CD4-positive, alpha-beta T cell treated with Interleukin-4 for 1 hour (primary cell): ENCODE results near the gene DENND6B.
A peak's percentile ranks its signal among the peaks of the same experiment; 100 is the strongest.

Experiments
- DNase-seq, 2 donors: peaks; one replicate each; pipeline ENCODE4 v3.0.0-alpha.2; 2020 to 2022

The DENND6B gene

GRCh38 chr22:50267591-50268390 lies 59.0 kb downstream of the DENND6B start:
- peak; percentile 58 to 62 for DNase-seq

DNA sequence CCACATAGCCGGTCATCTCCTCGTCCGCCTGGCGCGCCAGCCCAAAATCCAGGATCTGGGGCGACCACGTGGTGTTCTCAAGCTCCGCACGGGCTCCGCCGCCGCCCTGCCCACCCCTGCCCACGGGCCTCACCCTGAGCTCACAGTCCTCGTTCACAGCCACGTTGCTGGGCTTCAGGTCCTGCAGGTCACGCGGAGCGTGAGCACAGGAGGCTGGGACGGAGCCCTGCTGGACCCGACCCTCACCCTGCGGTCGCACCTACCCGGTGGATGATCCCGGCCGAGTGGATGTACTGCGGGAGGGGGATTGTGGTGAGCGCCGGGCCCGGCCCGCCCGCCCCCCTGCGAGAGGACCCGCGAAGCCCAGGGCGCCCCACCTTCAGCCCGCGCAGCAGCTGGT lies 59.8 kb downstream of the DENND6B start:
- DNase-seq: no peak

GRCh38 chr22:50264946-50265669 lies 61.7 kb downstream of the DENND6B start:
- no peak for DNase-seq

- DNase-seq: no peak
These were observed 62.6 kb downstream of the DENND6B start for GRCh38 chr22:50264104-50264745.

DNA sequence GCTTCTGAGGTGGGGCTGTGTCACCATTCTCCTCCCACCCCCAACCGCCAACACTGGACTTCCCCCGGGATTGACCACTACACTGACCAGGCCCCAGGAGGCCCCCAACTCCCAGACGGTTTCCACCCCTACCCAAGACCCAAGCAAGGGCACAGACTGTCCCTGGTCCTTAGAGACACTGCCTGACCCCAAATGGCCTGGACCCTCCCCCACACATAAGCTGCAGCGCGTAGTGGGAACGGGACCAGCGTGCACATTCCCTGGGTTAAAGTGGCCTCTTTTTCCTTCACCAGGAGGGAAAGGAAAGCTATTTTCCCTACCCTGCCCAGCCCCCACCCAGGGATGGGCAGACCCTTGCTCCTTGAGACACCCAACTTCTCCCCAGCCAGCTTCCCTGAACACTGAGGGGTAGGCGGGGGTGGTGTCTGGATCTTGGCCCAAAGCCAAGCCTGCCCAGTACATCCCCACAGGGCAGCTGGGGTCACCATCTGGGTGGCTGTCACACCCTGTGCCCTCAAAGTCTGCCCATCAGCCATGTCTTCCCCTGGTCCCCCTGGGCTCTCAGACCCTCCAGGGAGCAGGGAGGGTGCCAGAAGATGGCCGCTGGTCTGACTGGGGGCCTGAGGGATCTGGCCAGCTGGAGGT lies 63.7 kb downstream of the DENND6B start:
- no peak for DNase-seq

- no peak for DNase-seq
These were observed 64.3 kb downstream of the DENND6B start for GRCh38 chr22:50262460-50262911.

GRCh38 chr22:50261615-50262459 lies 65.0 kb downstream of the DENND6B start, which contains the start of gene MAPK12:
TSS of gene MAPK12 (minus strand) at chr22:50261683. CDS start at chr22:50261509, 174 bp downstream.
- DNase-seq: no peak

GRCh38 chr22:50260801-50261614 lies 65.8 kb downstream of the DENND6B start:
- DNase-seq: no peak

GRCh38 chr22:50260434-50260800 lies 66.4 kb downstream of the DENND6B start:
- DNase-seq: no peak

- DNase-seq: no peak
These were observed 67.5 kb downstream of the DENND6B start for GRCh38 chr22:50259302-50259701.
